HS-5 (cell line): ENCODE data around the gene TNK2.
"Not testable (repeated sequence)": the region's sequence is repeated elsewhere in the genome, so short reads cannot be mapped to it uniquely, and the experiment has no call there.

Experiments used
- DNase-seq: peaks from one replicate; pipeline ENCODE4 v3.0.0-alpha.2; 2012; ENCODE audit warnings: low read depth

TNK2 gene

DNA sequence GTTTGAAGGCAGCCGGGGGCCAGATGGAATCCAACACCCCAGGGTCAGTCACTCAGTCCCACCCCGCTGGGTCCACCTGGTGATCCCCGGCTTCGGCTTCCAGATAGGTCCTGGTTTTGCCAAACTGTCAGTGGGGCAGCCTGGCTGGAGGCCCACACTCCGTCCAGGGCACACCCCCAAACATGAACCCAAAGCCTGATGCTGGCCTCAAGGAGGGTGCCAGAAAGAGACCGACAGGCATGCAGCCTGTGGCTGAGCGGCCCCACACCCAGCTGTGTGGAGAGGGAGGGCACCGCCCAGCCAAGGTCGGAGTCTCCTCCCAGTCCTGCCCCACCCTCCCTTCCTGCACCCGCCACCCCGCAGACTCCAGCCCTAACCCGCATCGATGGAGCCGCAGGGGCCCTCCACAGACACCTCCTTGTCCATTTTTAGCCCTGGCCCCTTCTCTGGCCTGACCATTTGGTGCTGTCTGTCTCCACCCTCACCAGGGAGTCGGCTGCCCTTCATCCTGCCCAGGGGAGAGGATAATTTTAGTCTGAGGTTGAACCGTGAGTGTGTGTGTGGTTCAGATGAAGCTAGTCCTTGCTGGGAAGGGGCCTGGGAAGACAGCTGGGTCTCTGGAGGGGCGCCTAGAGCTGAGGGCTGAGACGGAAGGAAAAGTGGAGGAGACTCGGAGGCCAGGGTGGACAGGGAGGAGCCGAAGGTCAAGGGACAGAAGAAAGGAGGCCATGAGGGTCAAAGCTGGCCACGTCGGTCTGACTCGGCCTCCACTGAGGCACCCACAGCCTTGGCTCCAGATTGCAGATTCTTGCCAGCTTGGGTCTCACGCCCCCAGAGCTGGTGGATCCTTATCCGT lies 23.1 kb downstream of the TNK2 start:
- no peak for DNase-seq

DNA sequence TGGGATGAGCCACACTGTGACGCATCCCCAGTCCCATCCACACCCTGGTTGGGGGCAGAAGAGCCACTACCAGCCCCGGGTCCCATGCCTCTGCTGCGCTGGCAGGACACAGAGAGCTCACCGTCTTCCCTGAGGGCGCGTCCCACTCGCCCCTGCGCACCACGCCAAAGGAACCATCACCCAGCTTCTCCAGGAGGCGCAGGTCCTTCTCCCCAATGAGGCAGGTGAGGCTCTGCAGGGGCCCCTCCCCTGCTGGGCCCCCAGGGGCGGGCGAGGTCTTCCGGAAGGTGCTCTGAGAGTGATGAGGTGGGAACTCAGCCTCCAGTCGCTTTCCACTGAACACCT lies 23.7 kb downstream of the TNK2 start:
- no peak for DNase-seq

DNA sequence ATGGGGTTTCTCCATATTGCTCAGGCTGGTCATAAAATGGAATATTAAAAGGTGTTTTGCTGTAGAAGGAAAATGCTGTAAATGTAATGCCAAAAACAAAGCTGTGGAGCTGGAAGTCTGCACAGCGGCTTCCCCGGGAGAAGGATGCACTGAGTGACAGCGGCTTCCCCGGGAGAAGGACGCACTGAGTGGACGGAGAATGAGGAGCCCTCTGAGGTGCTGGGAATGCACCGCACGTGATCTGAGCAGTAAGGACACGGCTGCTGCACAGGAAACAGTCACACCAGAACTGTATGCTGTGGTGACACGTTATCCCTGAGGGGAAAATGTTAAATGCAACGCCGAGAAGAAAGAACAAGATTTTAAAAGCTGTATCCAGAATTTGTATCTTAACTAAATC lies 24.6 kb downstream of the TNK2 start:
- no peak for DNase-seq

DNA sequence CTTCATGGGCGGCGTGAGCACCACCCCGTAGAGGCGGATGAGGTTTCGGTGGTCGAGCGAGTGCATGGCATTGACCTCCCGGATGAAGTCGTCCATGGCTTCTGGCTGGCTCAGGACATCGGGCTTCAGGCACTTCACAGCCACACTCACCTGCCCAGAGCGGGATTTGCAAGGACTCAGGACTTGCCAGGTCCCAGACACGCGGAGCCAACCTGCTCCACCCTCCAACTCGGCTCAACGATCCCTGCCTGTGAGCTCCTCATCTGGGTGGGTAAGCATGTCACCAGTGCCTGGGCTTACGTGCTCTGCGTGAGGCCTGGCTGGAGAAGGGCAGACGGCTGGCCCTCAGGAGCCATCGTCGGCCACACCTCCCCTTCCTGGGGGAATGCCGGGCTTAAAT lies 25.2 kb downstream of the TNK2 start:
- DNase-seq: no peak

DNA sequence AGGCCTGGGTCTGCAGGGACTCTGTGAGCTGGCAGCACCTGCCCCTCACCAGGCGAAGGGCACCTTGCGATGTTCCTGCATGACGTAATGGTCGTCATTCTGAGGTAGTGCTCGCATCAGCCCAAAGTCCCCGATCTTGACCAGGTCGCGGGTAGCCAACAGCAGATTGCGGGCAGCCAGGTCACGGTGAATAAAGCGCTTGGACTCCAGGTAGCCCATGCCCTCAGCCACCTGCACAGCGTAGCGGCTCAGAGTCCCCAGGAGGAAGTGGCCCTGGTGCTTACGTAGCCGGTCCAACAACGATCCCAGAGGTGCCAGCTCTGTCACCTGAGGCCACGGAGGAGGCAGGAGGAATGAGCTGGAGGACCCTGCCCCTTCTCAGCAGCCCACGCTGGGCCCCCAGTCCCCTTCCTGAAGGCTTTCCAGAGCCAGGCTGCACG lies 26.3 kb downstream of the TNK2 start:
- no peak for DNase-seq

DNA sequence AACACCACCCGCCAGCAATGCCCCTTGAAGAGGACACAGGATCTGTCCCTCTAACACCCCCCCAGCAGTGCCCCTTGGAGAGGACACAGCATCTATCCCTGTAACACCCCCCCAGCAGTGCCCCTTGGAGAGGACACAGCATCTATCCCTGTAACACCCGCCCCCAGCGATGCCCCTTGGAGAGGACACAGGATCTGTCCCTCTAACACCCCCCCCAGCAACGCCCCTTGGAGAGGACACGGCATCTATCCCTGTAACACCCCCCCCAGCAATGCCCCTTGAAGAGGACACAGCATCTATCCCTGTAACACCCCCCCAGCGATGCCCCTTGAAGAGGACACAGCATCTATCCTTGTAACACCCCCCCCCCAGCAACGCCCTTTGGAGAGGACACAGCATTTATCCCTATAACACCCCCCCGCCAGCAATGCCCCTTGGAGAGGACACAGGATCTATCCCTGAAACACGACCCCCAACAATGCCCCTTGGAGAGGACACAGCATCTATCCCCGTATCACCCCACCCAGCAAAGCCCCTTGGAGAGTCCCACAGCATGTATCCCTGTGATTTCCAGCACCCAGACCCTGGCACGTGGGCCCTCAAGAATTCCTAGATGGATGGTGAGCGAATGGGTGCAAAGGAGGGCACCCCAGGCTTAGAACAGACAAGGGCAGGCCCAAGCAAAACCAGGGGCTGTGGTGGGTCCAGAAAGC lies 26.9 kb downstream of the TNK2 start:
- DNase-seq: no peak

GRCh38 chr3:195880037-195880431 lies 28.3 kb downstream of the TNK2 start:
- no peak for DNase-seq

DNA sequence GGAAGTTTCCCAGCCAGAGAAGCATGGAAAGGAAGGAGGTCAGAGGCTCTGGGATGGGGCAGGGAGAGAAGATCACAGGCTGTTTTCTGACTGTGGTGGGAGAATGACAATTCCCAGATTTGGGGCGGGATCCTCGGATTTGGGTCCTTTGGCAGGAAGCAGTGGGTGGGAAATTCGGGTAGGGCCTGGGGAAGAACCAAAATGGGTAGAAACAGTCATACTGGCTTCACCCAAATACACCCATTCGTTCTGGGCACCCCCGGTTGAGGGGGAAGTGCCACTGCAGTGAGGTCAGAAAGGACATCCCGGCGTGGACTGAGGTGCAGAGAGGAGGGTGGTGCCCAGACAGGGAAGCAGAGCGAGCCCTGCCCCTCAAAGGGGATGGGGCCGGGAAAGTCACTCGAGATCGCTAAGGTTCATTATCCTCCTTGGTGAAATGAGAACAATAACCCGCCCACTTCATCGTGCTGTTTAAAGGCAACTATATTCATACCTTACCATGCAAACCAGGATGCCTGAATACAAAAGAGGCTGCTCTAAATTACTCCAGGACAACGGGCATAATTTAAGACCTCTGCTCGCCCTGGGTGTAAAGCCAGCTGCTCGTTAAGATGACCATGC lies 28.8 kb downstream of the TNK2 start:
- DNase-seq: no peak

DNA sequence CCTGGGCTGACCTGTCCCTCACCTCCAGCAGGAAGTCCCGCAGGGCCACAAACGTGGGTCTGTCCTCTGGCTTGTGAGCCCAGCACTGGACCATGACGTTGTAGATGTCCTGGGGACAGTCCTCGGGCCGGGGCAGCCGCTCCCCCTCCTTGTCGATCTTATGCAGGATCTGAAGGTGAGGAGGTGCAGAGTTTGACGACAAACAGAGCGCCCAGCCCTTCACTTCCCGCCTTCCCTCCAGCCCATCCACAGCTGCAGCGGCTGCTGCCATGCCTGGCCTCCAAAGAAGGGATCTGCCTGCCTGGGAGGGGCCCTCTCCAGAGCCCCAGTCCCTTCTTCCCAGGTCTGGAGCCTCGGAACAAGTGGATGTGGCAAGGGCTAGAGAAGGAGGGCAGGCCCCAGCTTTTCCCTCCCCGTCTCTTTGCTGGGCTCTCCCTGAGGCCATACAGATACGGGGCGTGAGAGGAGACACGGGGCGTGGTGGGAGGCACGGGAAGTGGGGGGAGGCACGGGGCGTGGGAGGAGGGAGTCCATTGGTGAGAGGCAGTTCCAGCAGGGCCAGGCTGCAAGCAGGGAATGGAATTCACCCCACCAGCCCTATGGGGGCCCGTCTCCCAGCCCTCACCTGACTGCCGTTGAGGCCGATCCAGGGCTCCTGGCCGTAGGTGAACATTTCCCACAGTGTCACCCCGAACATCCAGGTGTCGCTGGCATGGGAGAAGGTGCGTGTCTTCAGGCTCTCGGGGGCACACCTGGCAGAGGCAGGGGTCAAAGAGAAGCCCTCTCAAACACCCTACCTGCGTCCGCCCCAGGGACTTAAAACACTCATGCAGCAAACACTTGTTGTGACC lies 29.7 kb downstream of the TNK2 start:
- no peak for DNase-seq

- DNase-seq: no peak
These were observed 30.5 kb downstream of the TNK2 start for GRCh38 chr3:195877767-195878423.

GRCh38 chr3:195877136-195877715 lies 31.1 kb downstream of the TNK2 start:
- DNase-seq: no peak

DNA sequence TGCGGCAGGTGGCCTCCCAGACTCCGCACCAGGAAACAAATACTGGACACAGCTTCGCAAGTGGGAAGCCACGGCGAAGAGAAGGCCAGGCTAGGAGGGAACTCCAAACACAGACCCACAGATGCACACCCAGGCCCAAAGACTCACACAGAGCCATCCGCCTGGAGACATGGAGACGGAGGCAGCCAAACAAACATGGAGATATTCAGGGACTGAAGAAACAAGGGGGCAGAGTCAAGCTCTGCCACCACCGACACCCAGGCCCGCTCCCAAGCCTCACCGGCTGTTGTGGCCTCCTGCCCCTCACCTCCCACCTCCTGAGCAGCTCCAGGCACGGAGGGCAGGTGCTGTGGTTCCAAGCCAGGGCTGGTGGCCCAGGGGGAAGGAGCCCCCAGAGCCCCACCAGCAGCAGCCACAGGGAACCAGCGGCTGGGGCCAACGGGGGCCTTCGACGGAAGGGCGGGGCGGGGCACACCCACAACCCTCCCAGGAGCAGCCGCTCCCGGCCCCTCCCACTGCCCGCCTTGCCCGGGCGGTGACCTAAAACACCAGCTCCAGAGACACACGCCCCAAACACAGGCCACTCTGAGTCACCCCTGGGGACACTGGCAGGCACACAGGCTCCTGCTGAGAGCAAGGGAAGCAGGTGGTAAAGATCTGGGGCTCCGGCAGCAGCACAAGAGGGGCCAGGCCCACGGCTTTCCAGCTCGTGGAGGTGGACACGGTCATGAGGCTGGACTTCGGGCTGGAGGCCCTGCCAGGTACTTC lies 31.9 kb downstream of the TNK2 start:
- DNase-seq: no peak

GRCh38 chr3:195875482-195876236 lies 32.7 kb downstream of the TNK2 start:
- no peak for DNase-seq

- no peak for DNase-seq
These were observed 34.4 kb downstream of the TNK2 start for GRCh38 chr3:195873971-195874370.

DNA sequence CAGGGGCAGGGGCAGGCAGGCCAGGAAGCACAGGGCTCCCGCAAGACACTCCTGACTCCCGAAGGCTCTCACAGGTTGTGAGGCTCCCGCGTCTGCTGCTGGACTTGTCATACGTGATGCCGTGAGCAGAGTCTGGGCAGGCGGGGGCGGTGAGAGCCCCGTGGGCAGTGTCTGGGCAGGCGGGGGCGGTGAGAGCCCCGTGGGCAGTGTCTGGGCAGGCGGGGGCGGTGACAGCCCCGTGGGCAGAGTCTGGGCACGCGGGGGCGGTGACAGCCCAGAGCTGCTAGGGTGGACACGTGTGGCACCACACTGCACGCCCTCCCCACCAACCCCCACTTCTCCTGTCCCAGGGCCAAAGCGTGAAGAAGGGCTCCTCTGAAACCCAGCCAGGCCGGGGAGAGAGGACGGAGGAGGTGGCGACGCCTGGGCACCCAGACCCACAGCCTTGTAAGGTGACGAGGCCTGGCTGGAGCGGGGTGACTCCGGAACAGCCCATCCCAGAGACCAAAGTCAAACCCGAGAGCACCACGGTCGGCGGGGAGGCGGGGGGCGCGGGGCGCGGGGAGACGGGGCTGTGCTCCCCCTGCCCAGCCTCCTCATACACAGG lies 35.0 kb downstream of the TNK2 start:
- DNase-seq: no peak

- no peak for DNase-seq
These were observed 35.6 kb downstream of the TNK2 start for GRCh38 chr3:195872800-195873199.

- no peak for DNase-seq
These were observed 36.3 kb downstream of the TNK2 start for GRCh38 chr3:195872097-195872496.

DNA sequence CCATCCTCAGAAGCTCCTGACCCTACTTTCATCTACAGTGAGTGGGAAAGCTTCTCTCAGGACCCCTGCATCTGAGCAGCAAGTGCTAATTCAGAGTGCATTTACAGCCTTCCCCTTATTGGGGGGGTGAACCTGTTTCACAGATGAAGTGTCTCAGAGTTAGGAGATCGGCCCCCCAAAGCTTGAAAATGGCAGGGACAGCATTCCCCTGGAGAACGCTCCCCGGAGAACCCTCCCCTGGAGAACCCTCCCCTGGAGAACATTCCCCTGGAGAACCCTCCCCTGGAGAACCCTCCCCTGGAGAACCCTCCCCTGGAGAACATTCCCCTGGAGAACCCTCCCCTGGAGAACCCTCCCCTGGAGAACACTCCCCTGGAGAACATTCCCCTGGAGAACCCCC lies 36.7 kb downstream of the TNK2 start:
- not testable (repeated sequence) for DNase-seq

DNA sequence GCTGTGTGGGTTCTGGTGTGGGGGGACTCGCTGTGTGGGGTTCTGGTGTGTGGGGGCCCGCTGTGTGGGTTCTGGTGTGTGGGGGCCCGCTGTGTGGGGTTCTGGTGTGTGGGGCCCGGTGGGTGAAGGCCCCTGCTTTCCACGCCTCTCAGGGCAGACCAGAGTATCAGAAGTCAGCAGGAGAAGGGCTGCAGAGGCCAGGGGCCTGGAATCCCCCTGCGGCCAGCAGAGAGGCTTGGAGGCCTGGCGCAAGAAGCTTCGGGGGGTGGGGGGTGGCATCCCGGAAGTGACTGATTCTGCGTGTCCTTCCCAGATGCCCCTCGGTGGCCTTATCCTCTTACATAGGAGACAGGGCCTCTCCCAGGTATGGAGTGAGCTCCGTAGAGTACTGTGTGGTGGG lies 37.4 kb downstream of the TNK2 start:
- DNase-seq: no peak
